Measurements from ENCODE around the gene MAVS. TPM values are rescaled to one million over a fixed set of nuclear protein-coding genes. Genes with fewer than 3 reads are reported as not detected.
"Not testable (repeated sequence)": the region's sequence is repeated elsewhere in the genome, so short reads cannot be mapped to it uniquely, and the experiment has no call there.

Gene MAVS
- polyA plus RNA-seq, 1 donor, result 26.0 TPM

GRCh38 chr20:3854462-3854871, 7.8 kb downstream of the MAVS start:
- no peak for DNase-seq

- DNase-seq, result no peak
These were observed 10.8 kb downstream of the MAVS start for GRCh38 chr20:3857405-3857804.

DNA sequence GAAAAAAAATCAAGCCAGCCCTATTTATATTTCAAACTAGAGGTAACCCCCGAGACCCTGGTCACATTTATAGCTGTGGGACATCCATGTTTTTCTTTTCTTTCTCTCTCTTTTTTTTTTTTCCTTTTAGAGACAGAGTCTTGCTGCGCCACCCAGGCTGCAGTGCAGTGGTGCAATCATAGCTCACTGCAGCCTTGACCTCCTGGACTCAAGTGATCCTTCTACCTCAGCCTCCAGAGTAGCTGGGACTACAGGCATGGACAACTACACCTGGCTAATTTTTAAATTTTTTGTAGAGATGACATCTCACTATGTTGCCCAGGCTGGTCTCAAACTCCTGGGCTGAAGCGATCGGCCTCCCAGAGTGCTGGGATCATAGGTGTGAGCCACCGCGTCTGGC, 12.1 kb downstream of the MAVS start:
- DNase-seq, result no peak

- DNase-seq, result no peak
These were observed 14.6 kb downstream of the MAVS start for GRCh38 chr20:3861191-3861590.

- DNase-seq, result no peak
These were observed 15.7 kb downstream of the MAVS start for GRCh38 chr20:3862333-3862732.

- DNase-seq, result no peak
These were observed 16.7 kb downstream of the MAVS start for GRCh38 chr20:3863317-3863716.

- DNase-seq, result no peak
These were observed 17.9 kb downstream of the MAVS start for GRCh38 chr20:3864518-3864917.

GRCh38 chr20:3865152-3865886, 18.7 kb downstream of the MAVS start:
- DNase-seq, result no peak

DNA sequence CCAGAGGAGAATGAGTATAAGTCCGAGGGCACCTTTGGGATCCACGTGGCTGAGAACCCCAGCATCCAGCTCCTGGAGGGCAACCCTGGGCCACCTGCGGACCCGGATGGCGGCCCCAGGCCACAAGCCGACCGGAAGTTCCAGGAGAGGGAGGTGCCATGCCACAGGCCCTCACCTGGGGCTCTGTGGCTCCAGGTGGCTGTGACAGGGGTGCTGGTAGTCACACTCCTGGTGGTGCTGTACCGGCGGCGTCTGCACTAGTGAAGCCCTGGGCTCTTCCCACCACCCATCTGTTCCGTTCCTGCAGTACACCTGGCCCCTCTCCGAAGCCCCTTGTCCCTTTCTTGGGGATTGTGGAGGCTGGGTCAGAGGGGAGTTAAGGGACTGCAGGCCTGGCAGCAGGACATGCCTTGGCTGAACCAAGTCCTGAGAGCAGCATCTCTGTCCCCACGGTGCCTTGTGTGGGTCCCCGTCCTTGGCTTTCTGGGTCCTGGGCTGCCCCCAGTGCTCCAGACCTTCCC, 19.3 kb downstream of the MAVS start:
- no peak for DNase-seq

DNA sequence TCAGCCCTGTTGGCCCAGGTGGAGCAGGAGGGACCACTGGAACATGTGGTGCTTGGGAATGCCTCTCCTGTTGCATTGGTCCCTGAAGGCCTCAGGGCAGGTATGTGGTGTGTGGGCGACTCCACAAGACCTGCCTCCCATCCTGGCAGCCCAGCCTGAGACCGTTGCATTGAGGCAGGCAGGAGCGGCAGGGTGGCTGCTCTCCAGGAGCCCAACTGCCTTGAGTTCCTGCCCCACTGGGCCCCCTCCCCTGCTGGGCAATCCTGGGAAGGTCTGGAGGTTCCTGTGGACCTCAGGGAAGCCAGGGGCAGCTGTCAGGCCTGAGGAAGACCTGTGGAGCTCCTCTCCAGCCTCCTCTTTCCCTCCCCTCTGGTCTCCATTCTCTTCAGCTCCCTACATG, 19.8 kb downstream of the MAVS start:
- DNase-seq, result no peak

GRCh38 chr20:3867802-3868201, 21.2 kb downstream of the MAVS start:
- no peak for DNase-seq

GRCh38 chr20:3869839-3870634, 23.4 kb downstream of the MAVS start:
- no peak for DNase-seq

GRCh38 chr20:3871550-3872265, 25.1 kb downstream of the MAVS start:
- no peak for DNase-seq

- no peak for DNase-seq
These were observed 26.9 kb downstream of the MAVS start for GRCh38 chr20:3873507-3873906.

GRCh38 chr20:3874194-3874844, 27.7 kb downstream of the MAVS start:
- no peak for DNase-seq

DNA sequence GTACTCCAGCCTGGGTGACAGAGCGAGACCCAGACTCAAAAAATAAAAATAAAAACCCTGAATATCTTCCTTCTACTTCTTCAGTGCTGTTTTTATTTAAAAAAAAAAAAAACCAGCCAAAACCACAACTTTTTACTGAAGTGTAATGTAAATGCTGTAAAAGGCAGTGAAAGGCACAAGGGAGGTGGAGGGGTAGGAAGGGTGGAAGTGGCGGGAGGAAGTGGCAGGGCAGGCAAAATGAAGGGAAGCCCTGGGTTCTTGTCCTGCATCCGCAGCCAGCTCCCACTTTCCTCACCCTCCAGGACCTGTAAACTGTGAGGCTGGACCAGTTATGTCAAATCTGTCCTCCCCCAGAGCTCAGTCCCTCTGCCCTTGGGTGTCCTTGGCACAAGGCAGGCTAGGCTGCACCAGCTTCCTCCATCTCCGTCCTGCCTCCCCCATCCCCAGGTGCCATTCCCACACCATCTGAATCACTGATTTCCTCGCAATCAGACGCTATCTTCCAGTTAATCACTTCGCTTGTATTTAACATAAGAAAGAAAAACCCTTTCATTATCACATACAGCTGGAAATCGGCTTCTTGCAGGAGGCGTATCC, 28.8 kb downstream of the MAVS start:
- no peak for DNase-seq

GRCh38 chr20:3876000-3876399, 29.4 kb downstream of the MAVS start:
- no peak for DNase-seq

DNA sequence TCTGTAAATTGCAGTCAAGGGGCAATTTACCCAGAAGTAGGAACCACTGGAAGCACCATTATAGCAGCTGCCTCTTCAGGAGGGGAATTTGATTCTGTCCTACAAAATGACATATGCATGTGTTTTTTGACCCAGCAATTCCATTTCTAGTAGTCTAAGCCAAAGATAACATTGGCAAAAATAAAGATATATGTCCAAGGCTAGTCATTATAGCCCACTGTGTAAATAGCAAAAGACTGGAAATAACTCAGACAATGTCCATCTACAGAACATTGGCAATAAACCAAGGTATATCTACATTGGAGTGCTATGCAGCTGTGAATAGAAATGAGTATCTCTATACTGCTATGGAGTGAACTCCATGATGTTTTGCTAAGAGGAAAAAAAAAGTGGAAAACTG, 30.0 kb downstream of the MAVS start:
- no peak for DNase-seq

DNA sequence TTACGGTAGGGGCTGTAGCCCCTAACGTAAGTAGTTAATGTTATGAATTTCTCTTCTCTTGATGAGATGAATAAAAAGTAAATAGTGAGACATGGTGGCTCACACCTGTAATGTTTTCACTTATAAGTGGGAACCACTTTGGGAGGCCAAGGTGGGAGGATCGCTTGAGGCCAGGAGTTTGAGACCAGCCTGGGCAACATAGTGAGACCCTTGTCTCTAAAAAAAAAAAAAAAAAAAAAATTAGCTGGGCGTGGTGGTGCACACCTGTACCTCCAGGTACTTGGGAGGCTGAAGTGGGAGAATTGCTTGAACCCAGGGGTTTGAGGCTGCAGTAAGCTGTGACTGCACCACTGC, 32.3 kb downstream of the MAVS start:
- not testable (repeated sequence) for DNase-seq

GRCh38 chr20:3885715-3886114, 39.1 kb downstream of the MAVS start:
- no peak for DNase-seq

GRCh38 chr20:3887876-3888620, 41.4 kb downstream of the MAVS start:
- no peak for DNase-seq
